ENCODE results near the gene ZSCAN5A. TPM values are rescaled to one million over a fixed set of nuclear protein-coding genes. Genes with fewer than 3 reads are reported as not detected.
"Not testable (repeated sequence)": the region's sequence is repeated elsewhere in the genome, so short reads cannot be mapped to it uniquely, and the experiment has no call there.

The ZSCAN5A gene
- total RNA-seq, 6 experiments from 2014 or later, result 2.3 to 7.9 (median 3.7) TPM

DNA sequence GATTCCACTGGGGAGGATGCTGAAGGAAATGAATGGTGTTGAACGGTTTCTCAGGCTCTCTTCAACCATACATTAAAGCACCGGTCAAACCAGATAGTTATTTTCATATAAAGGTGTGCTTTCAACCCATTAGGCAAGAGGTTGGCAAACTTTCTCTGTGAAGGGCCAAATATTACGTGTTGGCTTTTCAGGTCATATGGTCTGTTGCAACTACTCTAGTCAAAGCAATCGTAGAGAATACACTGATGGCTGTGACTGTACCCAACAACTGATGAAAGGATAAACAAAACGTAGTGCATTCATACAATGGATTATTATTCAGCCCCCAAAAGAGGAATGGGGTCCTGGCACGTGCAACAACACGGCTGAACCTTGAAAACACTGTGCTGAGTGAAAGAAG, 5.8 kb downstream of the ZSCAN5A start:
- WGBS (ENCODE audit: insufficient coverage, low coverage, low lambda C conversion rate, missing lambda C conversion rate), result 35% methylated on average over 7 of the region's 7 CpGs
- Histone ChIP-seq H3K9me3 (no peaks in the 10 kb centered on the region), H3K27ac (no peak overlapping the region), H3K27me3 (no peaks in the 10 kb centered on the region), H3K36me3 (no peaks in the 10 kb centered on the region), H3K4me1 (peaks cover 0 to 9% (median 4%) of the 10 kb centered on the region in 4 donors), H3K4me3 (no peak overlapping the region)
- intact Hi-C loops (cut with DNase I), result no loop called here
- ATAC-seq (peak; percentile 58 to 90 (median 80)), DNase-seq (no peak)
- TF ChIP-seq, protein P1, sequence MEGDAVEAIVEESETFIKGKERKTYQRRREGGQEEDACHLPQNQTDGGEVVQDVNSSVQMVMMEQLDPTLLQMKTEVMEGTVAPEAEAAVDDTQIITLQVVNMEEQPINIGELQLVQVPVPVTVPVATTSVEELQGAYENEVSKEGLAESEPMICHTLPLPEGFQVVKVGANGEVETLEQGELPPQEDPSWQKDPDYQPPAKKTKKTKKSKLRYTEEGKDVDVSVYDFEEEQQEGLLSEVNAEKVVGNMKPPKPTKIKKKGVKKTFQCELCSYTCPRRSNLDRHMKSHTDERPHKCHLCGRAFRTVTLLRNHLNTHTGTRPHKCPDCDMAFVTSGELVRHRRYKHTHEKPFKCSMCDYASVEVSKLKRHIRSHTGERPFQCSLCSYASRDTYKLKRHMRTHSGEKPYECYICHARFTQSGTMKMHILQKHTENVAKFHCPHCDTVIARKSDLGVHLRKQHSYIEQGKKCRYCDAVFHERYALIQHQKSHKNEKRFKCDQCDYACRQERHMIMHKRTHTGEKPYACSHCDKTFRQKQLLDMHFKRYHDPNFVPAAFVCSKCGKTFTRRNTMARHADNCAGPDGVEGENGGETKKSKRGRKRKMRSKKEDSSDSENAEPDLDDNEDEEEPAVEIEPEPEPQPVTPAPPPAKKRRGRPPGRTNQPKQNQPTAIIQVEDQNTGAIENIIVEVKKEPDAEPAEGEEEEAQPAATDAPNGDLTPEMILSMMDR (IDR thresholded peaks at IDR 0.05), result no peak
- TF ChIP-seq POLR2A (IDR thresholded peaks at IDR 0.05), result no peak

DNA sequence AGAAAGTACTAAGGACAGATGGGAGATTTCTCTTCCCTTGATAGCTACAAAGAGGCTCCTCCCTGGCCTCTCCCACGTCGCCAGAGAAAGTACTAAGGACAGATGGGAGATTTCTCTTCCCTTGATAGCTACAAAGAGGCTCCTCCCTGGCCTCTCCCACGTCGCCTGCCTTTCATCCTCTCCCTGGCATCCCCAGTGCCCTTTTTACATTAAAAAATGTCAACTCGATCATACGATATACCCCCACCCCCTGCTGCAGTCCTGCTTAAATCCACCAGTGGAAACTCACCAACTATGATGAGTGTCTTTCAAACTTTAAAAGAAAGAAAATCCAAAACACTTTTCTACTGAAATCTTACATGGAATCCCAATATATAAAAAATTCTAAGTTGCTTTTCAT, 7.6 kb downstream of the ZSCAN5A start:
- intact Hi-C loops (cut with DNase I); DNase-seq; H3K27me3 ChIP-seq; ATAC-seq; H3K4me3 ChIP-seq; H3K4me1 ChIP-seq; H3K27ac ChIP-seq; H3K9me3 ChIP-seq; H3K36me3 ChIP-seq: not testable (repeated sequence)
- 67% methylated on average over 4 of the region's 6 CpGs for WGBS (ENCODE audit: insufficient coverage, low coverage, low lambda C conversion rate, missing lambda C conversion rate)

DNA sequence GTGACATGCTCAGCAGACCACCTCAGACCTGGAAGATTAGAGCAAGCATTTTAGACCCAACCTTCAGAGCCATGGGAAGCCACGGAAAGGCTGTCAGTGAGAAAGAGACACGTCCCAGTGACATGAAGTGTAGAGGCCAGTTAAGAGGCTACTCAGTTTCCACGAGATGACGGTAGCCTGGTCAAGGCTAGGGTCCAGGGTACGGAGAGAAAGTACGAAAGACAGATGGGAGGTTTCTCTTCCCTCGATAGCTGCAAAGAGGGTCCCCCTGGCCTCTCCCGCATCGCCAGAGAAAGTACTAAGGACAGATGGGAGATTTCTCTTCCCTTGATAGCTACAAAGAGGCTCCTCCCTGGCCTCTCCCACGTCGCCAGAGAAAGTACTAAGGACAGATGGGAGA, 8.6 kb downstream of the ZSCAN5A start:
- Histone ChIP-seq H3K4me3 (no peak overlapping the region), H3K36me3 (no peaks in the 10 kb centered on the region), H3K9me3 (no peaks in the 10 kb centered on the region), H3K27me3 (no peaks in the 10 kb centered on the region), H3K27ac (no peak overlapping the region), H3K4me1 (peaks cover 0 to 6% (median 0%) of the 10 kb centered on the region in 4 donors)
- intact Hi-C loops (cut with DNase I), result no loop called here
- no peak for ATAC-seq
- WGBS (ENCODE audit: insufficient coverage, low coverage, low lambda C conversion rate, missing lambda C conversion rate), result 80% methylated on average over 1 of the region's 11 CpGs
- TF ChIP-seq, protein P1 (IDR thresholded peaks at IDR 0.05), result no peak
- TF ChIP-seq POLR2A (IDR thresholded peaks at IDR 0.05), result no peak
- DNase-seq, result no peak

DNA sequence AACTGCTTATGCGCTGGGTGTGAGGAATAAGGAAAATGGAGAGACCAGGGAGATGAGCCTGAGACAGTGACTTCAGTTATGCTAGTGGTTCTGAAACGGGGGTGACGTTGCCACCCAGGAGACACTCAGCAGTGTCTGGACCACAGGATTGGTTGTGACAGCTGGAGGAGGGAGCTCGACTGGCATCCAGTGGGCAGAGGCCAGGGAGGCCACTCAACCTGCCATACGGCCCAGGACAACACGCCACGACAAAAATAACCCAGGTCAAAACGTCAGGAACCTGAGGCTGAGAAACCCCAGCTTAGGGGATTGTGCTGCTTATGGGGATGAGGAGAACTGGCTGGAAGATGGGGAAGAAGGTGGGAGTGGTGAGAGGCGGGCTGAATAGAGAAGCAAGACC, 10.4 kb downstream of the ZSCAN5A start:
- H3K4me1 ChIP-seq, result peaks cover 0 to 2% (median 0%) of the 10 kb centered on the region in 4 donors
- H3K4me3 ChIP-seq, result no peak overlapping the region
- H3K27me3 ChIP-seq, result no peaks in the 10 kb centered on the region
- TF ChIP-seq POLR2A (IDR thresholded peaks at IDR 0.05), result no peak
- TF ChIP-seq, protein P1 (IDR thresholded peaks at IDR 0.05), result no peak
- 82% methylated on average over 8 of the region's 9 CpGs for WGBS (ENCODE audit: insufficient coverage, low coverage, low lambda C conversion rate, missing lambda C conversion rate)
- no peaks in the 10 kb centered on the region for H3K9me3 ChIP-seq
- ATAC-seq (no peak), DNase-seq (no peak)
- intact Hi-C loops (cut with DNase I), result no loop called here
- H3K36me3 ChIP-seq, result no peaks in the 10 kb centered on the region
- H3K27ac ChIP-seq, result no peak overlapping the region

DNA sequence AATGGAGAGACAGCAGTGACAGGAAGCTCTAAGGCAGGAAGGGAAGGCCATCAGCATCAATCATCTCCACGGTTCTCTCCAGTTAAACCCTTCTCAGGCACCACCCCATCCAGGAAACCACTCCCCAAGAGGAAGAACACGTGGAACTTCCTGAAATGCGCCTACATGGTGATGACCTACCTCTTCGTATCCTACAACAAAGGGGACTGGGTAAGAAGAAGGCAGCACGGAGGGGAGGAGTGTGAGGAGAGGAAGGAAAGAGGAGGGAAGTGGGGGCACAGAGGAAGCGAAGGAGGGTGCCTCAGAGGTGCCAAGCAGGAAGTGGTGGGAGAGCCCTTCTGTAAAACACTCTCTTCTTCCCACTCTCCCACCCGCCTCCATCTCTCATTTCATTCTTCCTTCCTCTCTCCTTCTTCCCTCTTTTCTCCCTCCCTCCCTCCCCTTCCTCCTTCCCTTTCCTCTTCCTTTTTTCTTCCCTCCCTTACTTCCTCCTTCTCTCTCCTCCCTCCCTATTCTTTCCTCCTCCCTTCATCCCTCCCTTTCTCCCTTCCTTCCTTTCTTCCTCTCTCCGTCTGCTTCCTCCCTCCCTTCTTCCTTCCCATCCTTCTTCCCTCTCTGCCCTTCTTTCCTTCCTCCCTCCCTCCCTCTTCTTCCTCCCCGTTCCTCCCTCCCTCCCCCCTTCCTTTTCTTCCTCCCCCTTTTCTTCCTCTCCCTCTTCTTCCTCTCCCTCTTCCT, 12.6 kb downstream of the ZSCAN5A start:
- TF ChIP-seq POLR2A (IDR thresholded peaks at IDR 0.05), result no peak
- TF ChIP-seq, protein P1 (IDR thresholded peaks at IDR 0.05), result no peak
- intact Hi-C loops (cut with DNase I), result no loop called here
- Histone ChIP-seq H3K9me3 (no peaks in the 10 kb centered on the region), H3K27ac (no peak overlapping the region), H3K36me3 (no peaks in the 10 kb centered on the region), H3K4me3 (no peak overlapping the region), H3K4me1 (no peaks in the 10 kb centered on the region), H3K27me3 (no peaks in the 10 kb centered on the region)
- WGBS (ENCODE audit: insufficient coverage, low coverage, low lambda C conversion rate, missing lambda C conversion rate), result 61% methylated on average over 9 of the region's 9 CpGs
- ATAC-seq, result peak in 1 of 4 donors; percentile 14
- DNase-seq, result no peak

Measured in right lobe of liver (tissue), 6 donors.